Left cardiac atrium (tissue), 4 donors: Measurements from ENCODE around the gene DNAH8. TPM values are rescaled to one million over a fixed set of nuclear protein-coding genes. Genes with fewer than 3 reads are reported as not detected.

Experiments used
- ATAC-seq, 2 donors: fragments of 200-7000 bp; cut with Tn5 transposase; one replicate each; pipeline ENCODE4 v1.9.1; 2020; ENCODE audit warnings: mild to moderate bottlenecking in 2 of 2, moderate library complexity in 2 of 2
- DNase-seq: peaks from one replicate; pipeline ENCODE4 v3.0.0-alpha.2; 2020
- intact Hi-C, 2 donors: fragments of 100-400 bp; cut with DNase I; formaldehyde crosslinking; loops; one replicate each; pipeline versions ENCODE4 v1.14.1 to v1.15.1; 2022 to 2023
- total RNA-seq, 2 donors: library from RNA; stranded (reverse); fragmentation: NEBNext Ultra II Directional; extraction: Animal tissue kit (Norgen Biotek cat#: 25700); gene quantifications; one replicate each; pipeline ENCODE4 v1.2.1, GENCODE V29; 2021
- donor health status: DM: no; HTN: yes; CAD: no.
- donor health status: DM: no; HTN: yes; CAD: no; lungs with severe emphysema.
- donor health status: DM: yes; HTN: yes; CAD: no.
- donor health status: Dilated cardiomyopathy.

DNAH8 gene
- total RNA-seq, 2 donors from 2014 or later: not detected

GRCh38 chr6:39072830-39073229 is 357.7 kb downstream of the DNAH8 start:
- no peak for ATAC-seq
- DNase-seq: no peak
- intact Hi-C loops: no loop called here

- ATAC-seq (peak in 1 of 2 donors; percentile 19), DNase-seq (no peak)
- intact Hi-C loops: no loop called here
Observed at GRCh38 chr6:39073471-39074355, 358.6 kb downstream of the DNAH8 start.

GRCh38 chr6:39074486-39074885 is 359.4 kb downstream of the DNAH8 start:
- DNase-seq (no peak), ATAC-seq (no peak)
- intact Hi-C loops: no loop called here

GRCh38 chr6:39075010-39075686 is 360.0 kb downstream of the DNAH8 start:
- no peak for DNase-seq
- intact Hi-C loops: no loop called here
- no peak for ATAC-seq

- intact Hi-C loops: no loop called here
- DNase-seq (no peak), ATAC-seq (no peak)
Observed at GRCh38 chr6:39075807-39076622, 360.9 kb downstream of the DNAH8 start.

- DNase-seq (no peak), ATAC-seq (no peak)
- intact Hi-C loops: no loop called here
Observed at GRCh38 chr6:39076623-39077535, 361.8 kb downstream of the DNAH8 start.

- intact Hi-C loops: no loop called here
- ATAC-seq: no peak
- no peak for DNase-seq
Observed at GRCh38 chr6:39077882-39078594, 362.9 kb downstream of the DNAH8 start.

GRCh38 chr6:39078695-39079094 is 363.6 kb downstream of the DNAH8 start:
- DNase-seq (no peak), ATAC-seq (no peak)
- intact Hi-C loops: no loop called here

GRCh38 chr6:39079197-39080125 is 364.4 kb downstream of the DNAH8 start:
- no peak for DNase-seq
- intact Hi-C loops: loop anchor here in 1 of 2 donors (10.0 kb wide), 1 partner anchor 225 kb away; no protein-coding TSS in a partner anchor
- ATAC-seq: no peak

Other genes with a start within 250 kb of the DNAH8 start
- 10 to 100 TPM; 19.0 to 33.2 TPM for gene BTBD9, start 75.4 kb upstream of the DNAH8 start, total RNA-seq
- 10 to 100 TPM; 71.5 to 80.8 TPM for gene GLO1, start 12.2 kb upstream of the DNAH8 start, total RNA-seq